ENCODE measurements around the gene RENBP. TPM values are rescaled to one million over a fixed set of nuclear protein-coding genes. Genes with fewer than 3 reads are reported as not detected.

RENBP gene
- total and polyA plus RNA-seq, 2 of the 13 experiments (the other 11 are each of a cell fraction or from before 2014, with no cell fraction given): 1.4 to 2.6 TPM

DNA sequence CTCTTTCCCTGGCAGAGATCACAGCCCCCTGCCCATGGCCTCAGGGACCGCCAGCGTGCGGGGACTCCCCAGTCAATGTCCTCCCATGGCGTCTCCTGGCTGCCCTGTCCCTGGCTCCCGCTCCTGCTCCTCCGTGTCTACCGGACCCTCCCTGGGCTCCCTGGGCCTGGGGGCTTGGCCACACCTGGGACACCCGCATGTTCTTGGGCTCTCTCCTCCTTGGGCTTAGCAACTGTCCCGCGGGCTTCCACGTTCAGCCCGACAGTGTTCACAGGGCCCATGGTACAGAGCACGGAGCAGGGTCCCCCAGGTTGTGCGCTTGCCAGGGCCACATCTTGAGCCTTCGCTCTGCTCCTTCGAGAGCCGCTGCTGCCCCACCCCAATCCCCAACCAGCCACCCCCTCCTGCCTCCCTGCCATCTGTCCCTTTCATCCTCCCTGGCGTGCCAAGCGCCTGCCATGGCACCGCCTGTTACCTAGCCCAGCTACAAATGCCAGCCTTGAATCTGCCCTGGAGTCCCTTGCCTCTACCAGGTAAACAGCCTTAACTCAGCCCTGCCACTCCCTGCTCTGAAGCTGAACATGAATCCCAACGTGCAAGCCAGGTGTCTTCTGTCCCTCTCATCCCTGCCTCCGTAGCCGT, 36.1 kb downstream of the RENBP start:
- Histone ChIP-seq H3K4me2 (ENCODE audit: low read depth, low read length) (no peak overlapping the region), H3K4me1 (ENCODE audit: insufficient read depth, low read length) (peaks cover 5% of the 10 kb centered on the region), H3K9me3 (ENCODE audit: low read length) (no peaks in the 10 kb centered on the region), H3K36me3 (replicated peaks in 1 of 2; ENCODE audit: control insufficient read depth in 1 of 2, insufficient read depth in 2 of 2, low read length in 2 of 2) (no peaks in the 10 kb centered on the region), H3K27ac (ENCODE audit: extremely low read length, insufficient read depth, low read length) (no peak overlapping the region), H3K27me3 (ENCODE audit: control insufficient read depth in 1 of 2, insufficient read depth in 2 of 2, low read length in 2 of 2) (peaks cover 0 to 4% of the 10 kb centered on the region in 2 experiments; a peak in 2 of 5 replicates), H3K4me3 (replicated peaks in 1 of 3; ENCODE audit: insufficient read depth in 1 of 3, low read depth in 2 of 3, low read length in 3 of 3) (no peak overlapping the region), H4K20me1 (ENCODE audit: insufficient read depth, low read length) (no peaks in the 10 kb centered on the region), H3K79me2 (ENCODE audit: insufficient read depth, low read length) (no peaks in the 10 kb centered on the region), H3K9ac (ENCODE audit: insufficient read depth, low read depth, low read length) (no peak overlapping the region), H2AFZ (ENCODE audit: low read length) (no peak overlapping the region)
- DNase-seq (ENCODE audit: low spot score) (no peak), ATAC-seq (no peak), FAIRE-seq (no peak)
- ChIA-PET POLR2A (no interaction called here), CTCF (ENCODE audit: low intra/inter-chr PET ratio, low total read pairs) (no interaction called here)
- WGBS (ENCODE audit: low lambda C conversion rate): 38% methylated on average over 12 of the region's 23 CpGs
- intact Hi-C loops (cut with micrococcal nuclease; ENCODE audit: unreplicated experiment): no loop called here
- in situ Hi-C loops (cut with HindIII; ENCODE audit: extremely low pct_ligation_motif_present, low pct_unique_long_range_greater_than_20kb): no loop called here
- no peak for TF ChIP-seq ZNF558 (CRISPR knock-in tag; IDR thresholded peaks at IDR 0.05; ENCODE audit: borderline replicate concordance)
- no peak for TF ChIP-seq ZNF615 (CRISPR knock-in tag; IDR thresholded peaks at IDR 0.05; ENCODE audit: borderline replicate concordance)
- no peak for TF ChIP-seq ZNF629 (CRISPR knock-in tag; conservative IDR thresholded peaks at IDR 0.05)
- no peak for TF ChIP-seq ZSCAN21 (CRISPR knock-in tag; IDR thresholded peaks at IDR 0.05; ENCODE audit: borderline replicate concordance)
- TF ChIP-seq ZC3H13 (CRISPR knock-in tag; IDR thresholded peaks at IDR 0.05): no peak
- TF ChIP-seq ARID2 (CRISPR knock-in tag; IDR thresholded peaks at IDR 0.05; ENCODE audit: borderline replicate concordance): no peak
- BruUV-seq (replicated peaks): no TSS peak

DNA sequence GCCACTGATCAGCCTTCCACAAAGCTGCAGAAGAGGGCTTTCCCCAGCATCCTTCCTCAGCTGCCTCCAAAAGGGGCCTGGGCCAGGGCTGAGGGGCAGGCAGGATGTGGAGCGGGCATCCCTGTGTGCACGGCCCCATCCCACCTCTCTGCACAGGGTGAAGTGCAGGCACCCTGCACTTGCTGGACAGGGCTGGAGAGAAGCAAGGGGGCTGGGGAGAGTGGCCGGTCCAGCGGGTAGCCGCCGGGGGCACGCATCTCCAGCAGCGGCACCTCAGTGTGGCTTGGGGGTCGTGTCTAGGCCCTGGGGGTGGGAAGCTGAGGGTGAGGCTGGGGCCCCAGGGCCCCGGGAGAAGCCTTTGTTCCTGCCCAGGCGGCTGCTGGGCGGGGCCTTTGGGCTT, 37.0 kb downstream of the RENBP start:
- Histone ChIP-seq H3K79me2 (ENCODE audit: insufficient read depth, low read length) (no peaks in the 10 kb centered on the region), H3K9ac (ENCODE audit: insufficient read depth, low read depth, low read length) (no peak overlapping the region), H3K27me3 (ENCODE audit: control insufficient read depth in 1 of 2, insufficient read depth in 2 of 2, low read length in 2 of 2) (peaks cover 0 to 4% of the 10 kb centered on the region in 2 experiments; a peak in 1 of 5 replicates), H3K4me3 (replicated peaks in 1 of 3; ENCODE audit: insufficient read depth in 1 of 3, low read depth in 2 of 3, low read length in 3 of 3) (no peak overlapping the region), H3K4me2 (ENCODE audit: low read depth, low read length) (no peak overlapping the region), H3K36me3 (replicated peaks in 1 of 2; ENCODE audit: control insufficient read depth in 1 of 2, insufficient read depth in 2 of 2, low read length in 2 of 2) (no peaks in the 10 kb centered on the region), H3K4me1 (ENCODE audit: insufficient read depth, low read length) (peaks cover 5% of the 10 kb centered on the region), H3K27ac (ENCODE audit: extremely low read length, insufficient read depth, low read length) (no peak overlapping the region), H2AFZ (ENCODE audit: low read length) (no peak overlapping the region), H3K9me3 (ENCODE audit: low read length) (no peaks in the 10 kb centered on the region), H4K20me1 (ENCODE audit: insufficient read depth, low read length) (no peaks in the 10 kb centered on the region)
- no CpG with 5 or more reads among the region's 12 CpGs for WGBS (ENCODE audit: low lambda C conversion rate)
- ATAC-seq (no peak), FAIRE-seq (no peak), DNase-seq (ENCODE audit: low spot score) (no peak)
- ChIA-PET POLR2A (no interaction called here), CTCF (ENCODE audit: low intra/inter-chr PET ratio, low total read pairs) (no interaction called here)
- in situ Hi-C loops (cut with HindIII; ENCODE audit: extremely low pct_ligation_motif_present, low pct_unique_long_range_greater_than_20kb): no loop called here
- intact Hi-C loops (cut with micrococcal nuclease; ENCODE audit: unreplicated experiment): no loop called here
- no TSS peak for BruUV-seq (replicated peaks)
- TF ChIP-seq, protein P1, sequence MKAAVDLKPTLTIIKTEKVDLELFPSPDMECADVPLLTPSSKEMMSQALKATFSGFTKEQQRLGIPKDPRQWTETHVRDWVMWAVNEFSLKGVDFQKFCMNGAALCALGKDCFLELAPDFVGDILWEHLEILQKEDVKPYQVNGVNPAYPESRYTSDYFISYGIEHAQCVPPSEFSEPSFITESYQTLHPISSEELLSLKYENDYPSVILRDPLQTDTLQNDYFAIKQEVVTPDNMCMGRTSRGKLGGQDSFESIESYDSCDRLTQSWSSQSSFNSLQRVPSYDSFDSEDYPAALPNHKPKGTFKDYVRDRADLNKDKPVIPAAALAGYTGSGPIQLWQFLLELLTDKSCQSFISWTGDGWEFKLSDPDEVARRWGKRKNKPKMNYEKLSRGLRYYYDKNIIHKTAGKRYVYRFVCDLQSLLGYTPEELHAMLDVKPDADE (CRISPR knock-in tag; IDR thresholded peaks at IDR 0.05): no peak
- no peak for TF ChIP-seq ZNF501 (CRISPR knock-in tag; IDR thresholded peaks at IDR 0.05)
- no peak for TF ChIP-seq MATR3 (CRISPR knock-in tag; IDR thresholded peaks at IDR 0.05)
- TF ChIP-seq CENPT (CRISPR knock-in tag; IDR thresholded peaks at IDR 0.05; ENCODE audit: low read depth): no peak
- TF ChIP-seq ZNF749 (CRISPR knock-in tag; IDR thresholded peaks at IDR 0.05; ENCODE audit: borderline replicate concordance): no peak
- no peak for TF ChIP-seq ZSCAN22 (CRISPR knock-in tag; IDR thresholded peaks at IDR 0.05)
- no peak for TF ChIP-seq ZNF775 (CRISPR knock-in tag; IDR thresholded peaks at IDR 0.05; ENCODE audit: borderline replicate concordance)
- no peak for TF ChIP-seq IKZF1 (IDR thresholded peaks at IDR 0.05)
- TF ChIP-seq SP4 (CRISPR knock-in tag; IDR thresholded peaks at IDR 0.05): no peak
- TF ChIP-seq SIN3A (IDR thresholded peaks at IDR 0.05; ENCODE audit: borderline replicate concordance, low read depth, low read length): no peak
- TF ChIP-seq ZNF564 (CRISPR knock-in tag; IDR thresholded peaks at IDR 0.05): no peak
- TF ChIP-seq ATF7 (IDR thresholded peaks at IDR 0.05): no peak
- TF ChIP-seq ATF7 (CRISPR knock-in tag; IDR thresholded peaks at IDR 0.05): no peak
- no peak for TF ChIP-seq ZNF788 (CRISPR knock-in tag; IDR thresholded peaks at IDR 0.05; ENCODE audit: borderline replicate concordance)

Data from HepG2 (cell line).